ENCODE measurements around the gene METTL4.
"Not testable (repeated sequence)": the region's sequence is repeated elsewhere in the genome, so short reads cannot be mapped to it uniquely, and the experiment has no call there.

METTL4 gene

DNA sequence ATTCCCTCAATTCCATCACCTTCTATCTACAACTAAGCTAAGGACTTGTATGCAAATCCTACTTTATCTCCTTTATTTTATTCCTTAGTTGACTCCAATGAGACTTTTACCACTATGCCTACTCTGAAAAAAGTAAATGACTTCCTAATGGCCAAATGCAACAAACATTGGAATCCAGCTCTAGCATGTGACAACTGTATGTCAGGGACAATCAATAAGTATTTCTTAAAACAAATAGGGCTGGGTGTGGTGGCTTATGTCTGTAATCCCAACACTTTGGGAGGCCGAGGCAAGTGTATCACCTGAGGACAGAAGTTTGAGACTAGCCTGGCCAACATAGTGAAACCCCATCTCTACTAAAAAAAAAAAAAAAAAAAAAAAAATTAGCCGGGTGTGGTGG, 21.8 kb downstream of the METTL4 start:
- no peak for DNase-seq (ENCODE audit: low read depth)
- H3K4me3 ChIP-seq (replicated peaks; ENCODE audit: low read depth, low read length), result no peak overlapping the region
- no peak for TF ChIP-seq CTCF (IDR thresholded peaks at IDR 0.05; ENCODE audit: low read length, missing control alignments)

DNA sequence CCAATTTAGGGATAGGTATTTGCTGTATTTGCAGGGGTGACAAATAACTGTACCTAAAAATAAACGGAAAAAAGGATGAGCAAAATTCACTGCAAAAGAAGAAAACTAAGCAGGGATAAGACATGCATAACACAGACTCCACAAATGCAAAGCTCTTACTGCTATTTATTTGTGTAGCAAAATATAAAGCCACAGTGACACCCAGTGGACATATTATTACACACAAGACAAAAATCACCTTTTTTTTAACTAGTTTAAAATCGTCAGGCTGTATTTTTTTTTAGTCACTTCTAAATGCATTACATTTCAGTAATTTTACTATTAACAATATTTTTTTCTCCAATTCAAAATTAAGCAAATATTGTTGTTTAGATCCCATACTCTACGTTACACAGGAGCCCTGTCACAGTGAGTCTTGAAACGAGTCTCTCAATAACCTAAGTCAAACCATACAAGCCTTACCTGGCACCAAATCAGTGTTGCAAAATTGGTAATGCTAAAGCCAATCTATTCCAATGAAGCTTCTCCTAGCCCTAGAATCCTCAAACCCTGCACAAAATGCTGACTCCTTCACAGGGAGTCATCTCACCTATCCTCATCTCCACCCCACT, 23.7 kb downstream of the METTL4 start:
- H3K4me3 ChIP-seq (replicated peaks; ENCODE audit: low read depth, low read length), result no peak overlapping the region
- peak; percentile 85 for DNase-seq (ENCODE audit: low read depth)
- peak; percentile 40 for TF ChIP-seq CTCF (IDR thresholded peaks at IDR 0.05; ENCODE audit: low read length, missing control alignments)

DNA sequence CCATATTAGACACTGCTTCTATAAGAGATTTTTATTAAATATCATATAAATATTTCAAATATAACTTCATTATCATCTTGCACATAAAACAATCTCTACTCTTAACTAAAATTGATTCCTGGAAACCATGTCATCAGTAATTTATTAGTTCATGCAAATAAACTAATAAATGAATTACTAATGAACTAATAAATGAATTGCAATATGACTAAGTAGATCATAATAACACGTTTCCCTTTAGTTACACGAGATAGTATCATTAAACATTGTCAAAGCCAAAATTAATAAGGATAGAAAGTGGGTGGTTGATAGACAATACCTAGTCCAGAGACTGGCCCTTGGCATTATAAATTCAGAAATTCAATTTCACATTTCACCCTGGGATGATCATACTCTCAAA, 26.1 kb downstream of the METTL4 start:
- TF ChIP-seq CTCF (IDR thresholded peaks at IDR 0.05; ENCODE audit: low read length, missing control alignments), result no peak
- no peak for DNase-seq (ENCODE audit: low read depth)
- H3K4me3 ChIP-seq (replicated peaks; ENCODE audit: low read depth, low read length), result no peak overlapping the region

DNA sequence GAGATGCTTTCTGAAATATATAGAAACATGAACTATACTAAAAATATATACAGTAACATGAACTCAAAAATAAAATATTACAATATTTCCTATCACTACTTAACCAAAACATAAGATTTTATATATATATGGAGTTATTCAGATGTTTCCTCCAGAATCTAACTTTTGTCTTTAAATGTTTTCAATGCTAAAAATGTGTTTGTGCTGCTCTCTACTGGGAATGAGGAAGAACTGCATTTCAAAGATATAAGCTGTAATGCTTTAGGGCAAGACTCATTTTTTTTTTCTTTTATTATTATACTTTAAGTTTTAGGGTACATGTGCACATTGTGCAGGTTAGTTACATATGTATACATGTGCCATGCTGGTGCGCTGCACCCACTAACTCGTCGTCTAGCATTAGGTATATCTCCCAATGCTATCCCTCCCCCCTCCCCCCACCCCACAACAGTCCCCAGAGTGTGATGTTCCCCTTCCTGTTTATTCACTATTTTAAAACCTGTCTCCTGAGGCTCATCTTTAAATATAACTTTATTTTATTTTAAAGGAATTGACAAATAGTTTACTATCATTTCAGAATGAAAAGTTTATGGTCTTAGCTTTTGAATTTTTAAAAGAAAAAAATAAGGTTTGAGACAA, 29.3 kb downstream of the METTL4 start:
- TF ChIP-seq CTCF (IDR thresholded peaks at IDR 0.05; ENCODE audit: low read length, missing control alignments), result peak; percentile 64
- DNase-seq (ENCODE audit: low read depth), result peak; percentile 70

DNA sequence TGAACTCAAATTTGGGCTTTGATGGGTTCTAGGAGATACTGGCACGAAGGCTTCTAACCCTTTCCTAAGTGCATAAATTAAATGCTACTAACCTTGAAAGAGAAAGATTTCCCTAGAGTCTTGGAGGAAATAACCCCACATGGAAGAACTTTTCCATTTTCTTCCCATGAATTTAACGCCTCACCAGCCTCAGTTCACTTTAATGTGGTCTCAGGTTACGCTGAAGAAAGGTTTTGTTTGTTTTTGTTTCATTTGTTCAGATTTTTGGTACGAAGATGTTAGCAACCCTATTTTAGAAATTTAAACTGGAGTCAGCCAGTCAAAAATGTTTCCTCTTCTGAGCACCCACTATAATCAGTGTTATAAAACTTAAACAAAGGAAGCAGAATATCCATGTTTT, 30.7 kb downstream of the METTL4 start:
- TF ChIP-seq CTCF (IDR thresholded peaks at IDR 0.05; ENCODE audit: low read length, missing control alignments), result no peak
- H3K4me3 ChIP-seq (replicated peaks; ENCODE audit: low read depth, low read length), result no peak overlapping the region
- DNase-seq (ENCODE audit: low read depth), result no peak

More for the DNA sequence above, 29.3 kb downstream of the METTL4 start:
- H3K4me3 ChIP-seq (replicated peaks; ENCODE audit: low read depth, low read length), result not testable (repeated sequence)

DNA sequence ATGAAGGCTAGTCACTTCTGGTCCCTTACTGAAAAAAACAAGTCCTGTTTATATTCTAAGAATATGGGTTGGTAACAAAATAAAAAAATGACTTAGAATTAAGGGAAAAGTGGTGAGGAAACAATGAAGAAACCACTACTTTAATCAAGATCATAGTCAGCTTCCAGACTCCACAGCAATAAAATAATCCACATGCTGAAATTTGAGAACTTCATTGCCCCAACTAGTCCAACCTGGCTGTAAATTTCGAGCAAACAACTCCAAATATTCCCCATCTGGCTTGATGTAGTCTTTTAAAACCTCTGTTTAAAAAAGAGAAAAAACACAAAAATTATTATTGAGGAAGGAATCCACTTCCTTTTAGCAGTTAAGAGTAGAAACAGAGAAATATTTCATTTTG, 32.5 kb downstream of the METTL4 start:
- peak; percentile 16 for DNase-seq (ENCODE audit: low read depth)
- no peak for TF ChIP-seq CTCF (IDR thresholded peaks at IDR 0.05; ENCODE audit: low read length, missing control alignments)
- no peak overlapping the region for H3K4me3 ChIP-seq (replicated peaks; ENCODE audit: low read depth, low read length)

GRCh38 chr18:2538236-2538635, 33.1 kb downstream of the METTL4 start:
- DNase-seq (ENCODE audit: low read depth), result no peak
- H3K4me3 ChIP-seq (replicated peaks; ENCODE audit: low read depth, low read length), result no peak overlapping the region
- TF ChIP-seq CTCF (IDR thresholded peaks at IDR 0.05; ENCODE audit: low read length, missing control alignments), result no peak
